ENCODE measurements around the gene OS9. TPM values are rescaled to one million over a fixed set of nuclear protein-coding genes. Genes with fewer than 3 reads are reported as not detected.
A peak's percentile ranks its signal among the peaks of the same experiment; 100 is the strongest.

The OS9 gene
- total RNA-seq, 2 donors from 2014 or later, result 167 to 213 TPM

DNA sequence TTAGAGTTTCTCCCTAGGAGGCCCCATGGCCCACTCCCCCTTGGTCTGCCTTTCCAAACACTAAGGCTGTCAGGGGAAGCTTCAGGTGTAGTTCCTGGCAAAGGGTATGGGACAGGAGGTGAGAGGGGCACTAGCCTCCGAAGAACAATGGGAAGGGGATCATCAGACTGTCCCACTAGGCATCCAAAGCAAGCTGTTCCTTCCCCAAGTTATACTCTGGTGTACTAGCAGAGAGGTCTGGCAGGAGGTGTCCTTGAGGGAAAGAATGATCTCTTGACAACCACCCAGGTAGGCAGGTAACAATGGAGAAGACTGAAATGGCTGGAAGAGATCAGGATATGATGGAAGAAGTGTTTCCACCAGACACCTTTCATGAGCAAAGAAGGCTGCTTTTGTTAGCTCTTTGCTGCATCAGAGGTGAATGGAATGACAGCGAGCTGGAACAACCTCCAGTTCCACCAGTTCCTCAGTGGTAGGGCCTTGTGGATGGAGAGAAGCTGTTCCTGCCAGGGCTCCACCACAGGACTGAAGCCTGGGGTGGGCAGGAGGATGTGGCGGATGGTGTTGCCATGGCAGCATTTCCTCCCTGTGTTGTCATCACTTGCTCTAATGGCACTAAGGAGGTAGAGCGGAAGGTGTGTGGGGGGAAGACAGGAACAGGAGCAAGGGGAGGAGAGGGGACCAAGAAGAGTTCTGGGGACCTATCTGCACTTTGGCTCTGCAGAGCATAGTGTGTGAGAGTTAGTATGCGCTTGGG lies 46.9 kb downstream of the OS9 start:
- ATAC-seq (no peak), DNase-seq (peak in 1 of 4 donors; percentile 42)
- intact Hi-C loops (cut with DNase I), result no loop called here
- peaks cover 11 to 39% of the 10 kb centered on the region in 2 donors for H3K27me3 ChIP-seq
- TF ChIP-seq, protein P1, sequence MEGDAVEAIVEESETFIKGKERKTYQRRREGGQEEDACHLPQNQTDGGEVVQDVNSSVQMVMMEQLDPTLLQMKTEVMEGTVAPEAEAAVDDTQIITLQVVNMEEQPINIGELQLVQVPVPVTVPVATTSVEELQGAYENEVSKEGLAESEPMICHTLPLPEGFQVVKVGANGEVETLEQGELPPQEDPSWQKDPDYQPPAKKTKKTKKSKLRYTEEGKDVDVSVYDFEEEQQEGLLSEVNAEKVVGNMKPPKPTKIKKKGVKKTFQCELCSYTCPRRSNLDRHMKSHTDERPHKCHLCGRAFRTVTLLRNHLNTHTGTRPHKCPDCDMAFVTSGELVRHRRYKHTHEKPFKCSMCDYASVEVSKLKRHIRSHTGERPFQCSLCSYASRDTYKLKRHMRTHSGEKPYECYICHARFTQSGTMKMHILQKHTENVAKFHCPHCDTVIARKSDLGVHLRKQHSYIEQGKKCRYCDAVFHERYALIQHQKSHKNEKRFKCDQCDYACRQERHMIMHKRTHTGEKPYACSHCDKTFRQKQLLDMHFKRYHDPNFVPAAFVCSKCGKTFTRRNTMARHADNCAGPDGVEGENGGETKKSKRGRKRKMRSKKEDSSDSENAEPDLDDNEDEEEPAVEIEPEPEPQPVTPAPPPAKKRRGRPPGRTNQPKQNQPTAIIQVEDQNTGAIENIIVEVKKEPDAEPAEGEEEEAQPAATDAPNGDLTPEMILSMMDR (IDR thresholded peaks at IDR 0.05), result no peak
- TF ChIP-seq POLR2A (IDR thresholded peaks at IDR 0.05), result no peak
- no peaks in the 10 kb centered on the region for H3K36me3 ChIP-seq (replicated peaks in 1 of 2; ENCODE audit: insufficient read depth in 1 of 2, low read depth in 2 of 2)
- H3K4me1 ChIP-seq, result peaks cover 42% of the 10 kb centered on the region
- no peak overlapping the region for H3K27ac ChIP-seq
- no peaks in the 10 kb centered on the region for H3K9me3 ChIP-seq
- 43 to 72% methylated on average over 5 of the region's 5 CpGs for WGBS, 2 donors
- H3K4me3 ChIP-seq, result no peak overlapping the region

DNA sequence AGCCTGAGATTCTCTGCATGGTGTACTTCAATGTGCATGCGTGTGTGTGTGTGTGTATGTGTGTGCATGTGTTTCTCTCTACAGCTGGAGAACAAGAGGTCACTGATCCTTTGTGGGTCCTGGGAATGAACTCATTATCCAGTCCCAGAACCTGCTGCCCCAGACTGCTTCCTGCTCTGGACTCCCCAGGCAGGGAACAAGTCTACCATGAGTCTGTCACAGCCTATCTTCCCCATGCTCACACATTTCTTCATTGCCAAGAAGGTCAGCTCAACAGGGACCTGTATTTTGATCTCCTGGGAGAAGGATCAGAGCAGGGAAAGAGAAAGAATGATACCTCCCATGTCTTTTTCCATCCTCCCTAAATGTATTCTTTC lies 47.5 kb downstream of the OS9 start:
- Histone ChIP-seq H3K27ac (no peak overlapping the region), H3K36me3 (replicated peaks in 1 of 2; ENCODE audit: insufficient read depth in 1 of 2, low read depth in 2 of 2) (no peaks in the 10 kb centered on the region), H3K4me3 (no peak overlapping the region), H3K4me1 (peaks cover 42% of the 10 kb centered on the region), H3K27me3 (peaks cover 11 to 34% of the 10 kb centered on the region in 2 donors), H3K9me3 (no peaks in the 10 kb centered on the region)
- ATAC-seq, result no peak
- intact Hi-C loops (cut with DNase I), result no loop called here
- 63 to 100% methylated on average over 1 of the region's 1 CpG for WGBS, 2 donors
- no peak for DNase-seq
- no peak for TF ChIP-seq POLR2A (IDR thresholded peaks at IDR 0.05)
- TF ChIP-seq, protein P1 (IDR thresholded peaks at IDR 0.05), result no peak

DNA sequence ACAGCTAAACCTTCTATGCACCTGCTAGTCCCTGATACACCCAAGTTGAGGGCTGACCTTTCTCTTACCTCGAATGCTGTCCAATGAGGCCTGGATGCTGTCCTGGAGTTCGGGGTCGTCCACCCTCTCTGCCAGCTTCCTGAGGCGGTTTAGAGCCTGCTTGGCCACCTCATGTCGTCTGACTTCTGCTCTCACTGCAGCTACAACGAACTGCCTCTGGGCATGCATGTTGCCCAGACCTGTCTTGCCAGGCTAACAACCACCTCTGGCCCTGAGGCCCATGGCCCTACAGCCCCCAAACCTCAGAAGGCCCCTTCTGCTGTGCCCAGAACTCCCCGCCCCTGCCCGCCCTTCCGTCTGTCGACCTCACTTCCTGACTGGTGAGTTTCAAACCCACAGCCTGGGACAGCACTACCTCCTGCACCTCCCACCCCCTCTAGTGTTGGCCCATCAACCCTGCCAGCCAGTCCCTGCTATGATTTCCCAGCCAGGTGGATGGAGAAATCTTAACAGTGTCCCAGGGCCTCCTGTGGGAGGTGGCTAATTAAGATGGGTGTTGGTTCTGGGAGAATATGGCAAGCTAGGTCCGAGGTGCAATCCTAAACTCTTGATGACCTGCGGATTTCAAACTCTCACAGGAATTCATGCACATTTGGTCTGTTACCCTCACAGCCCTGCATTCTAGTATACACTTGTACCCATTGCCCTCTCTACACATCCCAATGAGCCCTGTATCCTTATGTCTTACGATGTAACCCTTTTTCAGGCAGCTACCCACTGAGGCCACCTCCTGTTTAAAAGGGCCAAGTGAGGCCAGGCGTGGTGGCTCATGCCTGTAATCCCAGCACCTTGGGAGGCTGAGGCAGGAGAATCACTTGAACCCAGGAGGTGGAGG lies 48.2 kb downstream of the OS9 start:
- intact Hi-C loops (cut with DNase I), result no loop called here
- Histone ChIP-seq H3K4me1 (peaks cover 35% of the 10 kb centered on the region), H3K36me3 (replicated peaks in 1 of 2; ENCODE audit: insufficient read depth in 1 of 2, low read depth in 2 of 2) (peaks cover 0 to 2% of the 10 kb centered on the region in 2 donors), H3K4me3 (no peak overlapping the region), H3K27me3 (peaks cover 11 to 27% of the 10 kb centered on the region in 2 donors), H3K27ac (no peak overlapping the region), H3K9me3 (no peaks in the 10 kb centered on the region)
- 47 to 56% methylated on average over 13 to 14 of the region's 14 CpGs for WGBS, 2 donors
- ATAC-seq (no peak), DNase-seq (peak in 1 of 4 donors; percentile 43)
- TF ChIP-seq, protein P1 (IDR thresholded peaks at IDR 0.05), result no peak
- no peak for TF ChIP-seq POLR2A (IDR thresholded peaks at IDR 0.05)

DNA sequence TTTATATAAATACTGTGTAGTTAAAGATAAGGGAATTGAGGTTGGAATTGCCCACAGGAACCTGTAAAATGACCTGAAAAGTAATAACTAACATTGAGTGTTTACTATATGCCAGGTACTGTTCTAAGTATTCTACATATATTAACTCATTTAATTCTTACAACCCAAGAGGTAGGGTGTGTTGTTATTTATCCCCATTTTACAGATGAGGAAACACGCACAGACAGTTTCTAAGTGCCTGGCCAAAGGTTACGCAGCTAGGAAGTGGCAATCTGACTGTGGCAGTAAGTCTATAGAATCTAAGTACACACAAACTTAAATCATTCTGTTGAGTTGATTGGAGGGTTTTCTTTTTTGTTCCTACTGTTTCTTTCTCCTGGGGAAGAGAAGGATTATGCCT lies 49.8 kb downstream of the OS9 start:
- Histone ChIP-seq H3K9me3 (no peaks in the 10 kb centered on the region), H3K4me1 (peaks cover 18% of the 10 kb centered on the region), H3K27ac (peak overlapping the region in 1 of 4 donors; percentile 91), H3K36me3 (replicated peaks in 1 of 2; ENCODE audit: insufficient read depth in 1 of 2, low read depth in 2 of 2) (peaks cover 0 to 6% of the 10 kb centered on the region in 2 donors), H3K4me3 (no peak overlapping the region), H3K27me3 (peaks cover 0 to 10% of the 10 kb centered on the region in 2 donors)
- WGBS, 2 donors, result 79 to 84% methylated on average over 2 of the region's 2 CpGs
- intact Hi-C loops (cut with DNase I), result no loop called here
- ATAC-seq (no peak), DNase-seq (no peak)
- TF ChIP-seq POLR2A (IDR thresholded peaks at IDR 0.05), result no peak
- TF ChIP-seq, protein P1 (IDR thresholded peaks at IDR 0.05), result no peak

Measured in body of pancreas (tissue), 4 donors.